Activated naive CD4-positive, alpha-beta T cell treated with anti-CD3 and anti-CD28 coated beads for 36 hours (primary cell): ENCODE measurements around the gene SLC26A4. TPM values are rescaled to one million over a fixed set of nuclear protein-coding genes. Genes with fewer than 3 reads are reported as not detected.
A peak's percentile ranks its signal among the peaks of the same experiment; 100 is the strongest.

Experiments
- CTCF ChIA-PET: fragments of 350-600 bp; sonication (Branson Sonifier 250); formaldehyde crosslinking; loops from one replicate; lab custom pipeline; 2021; ENCODE audit warnings: antibody characterized with exemption; lab: Charles Lee
- DNase-seq: peaks from one replicate; pipeline ENCODE4 v3.0.0-alpha.2; 2020
- H3K27ac Mint-ChIP-seq: one replicate; pipeline ENCODE4 v1.8.0; 2021; ENCODE audit warnings: mild to moderate bottlenecking, mixed read lengths
- H3K27me3 Mint-ChIP-seq: one replicate; pipeline ENCODE4 v1.8.0; 2021; ENCODE audit warnings: low read depth, mixed read lengths
- H3K36me3 Mint-ChIP-seq: one replicate; pipeline ENCODE4 v1.8.0; 2021; ENCODE audit warnings: low read depth, mixed read lengths
- H3K4me1 Mint-ChIP-seq: one replicate; pipeline ENCODE4 v1.8.0; 2021; ENCODE audit warnings: low read depth, mixed read lengths
- H3K4me3 Mint-ChIP-seq: one replicate; pipeline ENCODE4 v1.8.0; 2021; ENCODE audit warnings: mild to moderate bottlenecking, moderate library complexity, mixed read lengths
- H3K9me3 Mint-ChIP-seq: one replicate; pipeline ENCODE4 v1.8.0; 2021; ENCODE audit warnings: mixed read lengths
- intact Hi-C: fragments of 100-400 bp; cut with micrococcal nuclease; formaldehyde crosslinking; loops from one replicate; pipeline ENCODE4 v1.15.1; 2023
- total RNA-seq, 2 experiments: library from RNA; stranded (reverse); gene quantifications; one replicate each; pipeline ENCODE4 v1.2.3, GENCODE V29; 2021

The SLC26A4 gene
- total RNA-seq, 2 experiments from 2014 or later, result 0.74 to 1.3 TPM

DNA sequence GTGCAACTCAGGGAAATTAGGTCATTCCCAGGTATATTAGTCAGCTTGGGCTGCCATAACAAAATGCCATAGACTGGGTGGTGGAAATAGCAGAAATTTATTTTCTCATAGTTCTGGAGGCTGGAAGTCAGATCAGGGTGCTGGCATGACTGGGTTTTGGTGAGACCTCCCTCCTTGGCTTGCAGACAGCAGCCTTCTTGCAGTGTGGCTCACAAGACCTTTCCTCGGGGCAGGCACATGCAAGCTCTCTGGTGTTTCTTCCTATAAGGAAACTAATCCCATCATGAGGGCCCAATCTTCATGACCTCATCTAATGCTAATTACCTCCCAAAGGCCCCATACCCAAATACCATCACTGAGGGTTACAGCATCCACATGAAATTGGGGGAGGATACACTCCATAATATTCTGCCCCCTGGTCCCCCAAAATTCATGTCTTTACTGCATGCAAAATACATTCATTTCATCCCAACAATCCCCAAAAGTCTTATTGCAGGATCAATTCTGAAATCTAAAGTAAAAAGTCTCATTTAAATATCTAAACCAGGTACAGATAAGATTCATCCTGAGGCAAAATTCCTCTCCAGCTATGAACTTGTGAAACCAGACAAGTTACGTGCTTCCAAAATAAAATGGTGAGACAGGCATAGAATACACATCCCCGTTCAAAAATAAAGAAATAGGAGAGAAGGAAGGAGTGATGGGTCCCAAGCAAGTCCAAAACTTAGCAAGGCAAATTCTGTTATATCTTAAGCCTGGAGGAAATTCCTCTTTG, 65.9 kb downstream of the SLC26A4 start:
- CTCF ChIA-PET, result interaction anchor here (0.6 to 2.6 kb wide), 5 partner anchors 65 to 263 kb away, joined by 3 to 10 read pairs (median 5); partner anchors contain the start of gene SLC26A4
- no peaks in the 10 kb centered on the region for H3K4me1 Mint-ChIP-seq
- no peak for DNase-seq
- no peaks in the 10 kb centered on the region for H3K9me3 Mint-ChIP-seq
- no peak overlapping the region for H3K27ac Mint-ChIP-seq
- no peaks in the 10 kb centered on the region for H3K36me3 Mint-ChIP-seq
- intact Hi-C loops, result loop anchor here (5.0 kb wide), 1 partner anchor 779 kb away; no protein-coding TSS in a partner anchor
- no peak overlapping the region for H3K4me3 Mint-ChIP-seq
- H3K27me3 Mint-ChIP-seq, result peaks cover 26% of the 10 kb centered on the region

DNA sequence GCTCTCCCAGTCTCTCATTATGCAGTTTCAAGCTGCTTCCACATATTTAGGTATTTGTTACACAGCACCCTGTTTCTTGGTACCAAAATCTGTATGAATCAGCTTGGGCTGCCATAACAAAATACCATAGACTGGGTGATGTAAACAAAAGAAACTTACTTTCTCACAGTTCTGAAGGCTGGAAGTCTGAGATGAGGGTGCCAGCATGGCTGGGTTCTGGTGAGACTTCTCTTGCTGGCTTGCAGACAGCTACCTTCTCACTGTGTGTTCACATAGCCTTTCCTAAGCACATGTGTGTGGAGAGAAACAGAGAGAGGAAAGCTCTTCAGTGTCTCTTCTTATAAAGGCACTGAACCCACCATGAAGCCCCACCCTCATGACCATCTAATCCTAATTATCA, 67.6 kb downstream of the SLC26A4 start:
- Mint-ChIP-seq H3K4me3 (no peak overlapping the region), H3K4me1 (no peaks in the 10 kb centered on the region)
- CTCF ChIA-PET, result interaction anchor here (0.6 to 2.6 kb wide), 8 partner anchors 147 to 576 kb away, joined by 3 to 10 read pairs (median 4); no protein-coding TSS in a partner anchor

DNA sequence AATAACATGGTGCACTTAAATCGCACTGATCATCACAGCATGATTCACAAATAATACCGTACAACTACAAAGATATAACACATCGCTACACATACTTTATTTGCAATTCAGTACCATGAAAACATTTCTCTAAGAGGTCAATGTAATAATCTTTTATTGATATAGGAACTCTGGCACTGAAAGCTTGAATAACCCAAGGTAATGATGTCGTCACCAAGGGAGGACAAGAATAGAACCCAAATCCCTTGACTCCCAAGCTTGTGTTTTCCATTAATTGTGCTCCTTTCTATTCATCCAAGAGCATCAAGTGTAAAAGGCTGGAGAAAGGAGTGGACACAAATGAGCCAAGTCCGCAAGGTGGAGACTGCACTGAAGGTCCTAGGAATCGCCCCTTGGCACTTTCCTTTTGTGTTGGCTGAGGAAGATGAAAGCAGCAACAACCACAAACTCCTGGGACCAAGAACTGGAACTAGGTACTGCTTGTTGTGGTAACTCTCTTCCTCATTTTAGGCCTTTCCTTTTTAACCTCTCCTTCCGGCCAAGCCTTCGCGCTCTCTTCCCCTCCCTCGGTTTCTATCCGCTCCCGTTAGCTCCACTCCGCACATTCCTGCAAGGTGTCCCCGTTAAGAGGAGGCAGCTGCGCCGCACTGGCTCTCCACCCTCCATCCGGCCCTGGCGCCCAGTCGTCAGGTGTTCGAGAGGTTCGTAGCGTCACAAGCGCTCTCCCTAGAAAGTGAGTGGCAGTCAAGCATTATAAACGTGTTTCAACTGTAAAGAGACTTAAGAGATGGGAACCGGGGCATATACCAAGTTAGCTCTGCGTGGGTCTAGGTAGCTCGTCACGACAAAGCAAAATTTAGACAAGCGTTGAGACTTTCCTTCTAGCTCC, 82.3 kb downstream of the SLC26A4 start:
- no peaks in the 10 kb centered on the region for H3K27me3 Mint-ChIP-seq
- CTCF ChIA-PET, result interaction anchor here (0.6 to 8.7 kb wide), 19 partner anchors 9 to 975 kb away, joined by 3 to 170 read pairs (median 3); partner anchors contain the start of genes COG5, DLD and DUS4L
- H3K4me3 Mint-ChIP-seq, result peak overlapping the region; percentile 96
- no peak for DNase-seq
- H3K4me1 Mint-ChIP-seq, result peaks cover 40% of the 10 kb centered on the region
- peak overlapping the region; percentile 100 for H3K27ac Mint-ChIP-seq
- no peaks in the 10 kb centered on the region for H3K36me3 Mint-ChIP-seq
- H3K9me3 Mint-ChIP-seq, result no peaks in the 10 kb centered on the region
- intact Hi-C loops, result loop anchor here (1.0 to 10.0 kb wide), 16 partner anchors 72 to 1631 kb away; partner anchors contain the start of genes BCAP29, COG5, DLD and DNAJB9

More for the DNA sequence above, 67.6 kb downstream of the SLC26A4 start:
- no peak for DNase-seq
- no peaks in the 10 kb centered on the region for H3K9me3 Mint-ChIP-seq
- H3K27ac Mint-ChIP-seq, result no peak overlapping the region
- no peaks in the 10 kb centered on the region for H3K36me3 Mint-ChIP-seq
- intact Hi-C loops, result loop anchor here (5.0 kb wide), 1 partner anchor 781 kb away; no protein-coding TSS in a partner anchor
- H3K27me3 Mint-ChIP-seq, result peaks cover 26% of the 10 kb centered on the region

DNA sequence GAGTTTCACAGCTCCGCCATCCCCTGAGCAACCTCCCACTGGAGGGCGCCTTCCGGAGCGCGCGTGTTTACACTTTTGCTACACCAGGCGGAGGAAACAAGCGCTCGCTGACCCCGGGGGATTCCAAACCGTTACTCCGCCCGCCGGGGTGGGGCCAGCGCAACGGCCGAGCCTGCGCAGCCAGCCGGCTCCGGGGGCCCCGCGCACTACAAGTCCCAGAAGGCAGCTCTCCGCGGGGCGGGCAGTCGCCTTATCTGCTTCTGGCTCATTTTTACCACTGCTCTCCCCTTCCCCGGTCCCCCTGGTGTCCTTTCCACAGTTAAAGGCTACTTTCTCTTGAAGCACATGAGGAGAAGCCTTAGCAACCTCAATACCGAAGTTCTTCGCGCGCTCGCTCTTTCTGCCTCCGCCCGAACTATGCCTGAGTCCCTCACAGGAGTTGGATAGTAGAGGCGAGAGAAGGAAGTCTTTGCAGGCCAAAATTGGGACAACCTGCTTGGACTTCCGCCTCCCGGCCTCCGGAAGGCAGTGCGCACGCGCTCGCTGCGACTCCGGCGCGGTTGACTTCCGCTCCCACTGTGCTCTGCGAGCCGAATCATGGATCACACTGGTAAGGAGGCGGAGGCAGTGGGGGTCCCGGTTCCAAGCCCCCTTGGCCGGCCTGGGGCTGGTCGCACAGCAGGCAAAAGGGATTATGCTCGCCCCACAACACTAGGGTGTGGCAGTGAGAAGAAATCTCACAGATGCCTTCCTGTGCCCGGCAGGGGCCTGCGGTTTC, 83.1 kb downstream of the SLC26A4 start, which contains the start of gene CBLL1:
Gene CBLL1 (plus strand): TSS at position 576 of the 778 bp plus-strand sequence. CDS start 22 bp downstream, at position 598.
- Mint-ChIP-seq H3K27me3 (no peaks in the 10 kb centered on the region), H3K9me3 (no peaks in the 10 kb centered on the region), H3K4me1 (peaks cover 42% of the 10 kb centered on the region), H3K36me3 (no peaks in the 10 kb centered on the region), H3K4me3 (peak within 1 kb of the TSS; percentile 96), H3K27ac (peak within 1 kb of the TSS; percentile 100)
- DNase-seq, result peak; percentile 98
- intact Hi-C loops, result loop anchor here (1.0 to 10.0 kb wide), 16 partner anchors 72 to 1631 kb away; partner anchors contain the start of genes BCAP29, COG5, DLD and DNAJB9
- CTCF ChIA-PET, result interaction anchor here (0.6 to 8.7 kb wide), 19 partner anchors 10 to 976 kb away, joined by 3 to 170 read pairs (median 3); partner anchors contain the start of genes COG5, DLD and DUS4L

DNA sequence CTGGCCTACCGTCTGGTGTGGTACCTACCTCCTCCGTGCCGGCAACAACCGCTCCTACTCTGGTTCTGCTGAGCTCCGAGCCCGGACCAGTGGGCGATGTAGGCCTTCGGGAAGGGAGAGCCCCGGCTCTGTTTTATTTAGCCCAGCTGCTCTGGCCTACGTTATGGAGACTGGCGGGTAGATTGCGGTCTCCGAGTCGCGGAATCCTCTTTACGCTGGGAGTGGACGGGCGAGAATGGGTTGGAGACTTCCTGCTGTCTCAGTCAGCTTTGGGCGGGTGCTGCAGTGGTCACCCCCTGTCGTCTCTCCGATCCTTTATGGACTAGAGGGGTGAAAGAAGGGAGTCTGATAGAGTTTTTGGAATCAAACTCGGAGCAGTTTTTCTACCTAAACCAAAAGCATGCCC, 83.7 kb downstream of the SLC26A4 start:
- H3K4me1 Mint-ChIP-seq, result peaks cover 42% of the 10 kb centered on the region
- no peaks in the 10 kb centered on the region for H3K9me3 Mint-ChIP-seq
- intact Hi-C loops, result loop anchor here (5.0 to 10.0 kb wide), 5 partner anchors 403 to 1632 kb away; partner anchors contain the start of genes NAMPT, PIK3CG and SYPL1
- H3K27me3 Mint-ChIP-seq, result no peaks in the 10 kb centered on the region
- H3K36me3 Mint-ChIP-seq, result no peaks in the 10 kb centered on the region
- peak overlapping the region; percentile 100 for H3K27ac Mint-ChIP-seq
- CTCF ChIA-PET, result interaction anchor here (1.1 to 8.7 kb wide), 2 partner anchors 51 to 132 kb away, joined by 3 to 170 read pairs; no protein-coding TSS in a partner anchor
- H3K4me3 Mint-ChIP-seq, result peak overlapping the region; percentile 96
- DNase-seq, result no peak

DNA sequence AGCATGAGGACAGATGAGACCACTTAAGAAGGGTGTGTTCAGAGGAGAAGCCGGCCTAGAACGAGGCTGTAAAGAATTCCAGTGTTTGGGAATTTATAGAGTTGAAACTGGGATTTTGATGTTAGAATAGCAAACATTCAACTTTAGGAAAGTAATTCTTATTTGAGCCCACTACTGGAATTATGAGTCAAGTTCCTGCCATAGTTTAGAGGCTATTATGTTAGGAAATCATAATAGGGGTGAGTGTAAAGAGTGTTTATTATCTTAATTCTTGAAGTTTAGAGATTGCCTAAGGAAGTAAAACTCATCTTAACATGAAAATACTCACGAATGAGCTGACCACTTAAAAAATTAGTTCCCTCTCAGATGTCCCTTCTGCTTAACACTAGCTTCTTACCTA, 85.4 kb downstream of the SLC26A4 start:
- CTCF ChIA-PET, result interaction anchor here (0.8 to 8.7 kb wide), 2 partner anchors 9 to 130 kb away, joined by 3 to 170 read pairs; no protein-coding TSS in a partner anchor

GRCh38 chr7:107751113-107751512, 90.5 kb downstream of the SLC26A4 start:
- no peaks in the 10 kb centered on the region for H3K9me3 Mint-ChIP-seq
- H3K4me3 Mint-ChIP-seq, result no peak overlapping the region
- H3K36me3 Mint-ChIP-seq, result peaks cover 21% of the 10 kb centered on the region
- intact Hi-C loops, result no loop called here
- no peaks in the 10 kb centered on the region for H3K27me3 Mint-ChIP-seq
- H3K27ac Mint-ChIP-seq, result no peak overlapping the region
- no peak for DNase-seq
- peaks cover 26% of the 10 kb centered on the region for H3K4me1 Mint-ChIP-seq
- CTCF ChIA-PET, result no interaction called here

More for the DNA sequence above, 85.4 kb downstream of the SLC26A4 start:
- Mint-ChIP-seq H3K9me3 (no peaks in the 10 kb centered on the region), H3K27ac (peak overlapping the region; percentile 18), H3K4me3 (peak overlapping the region; percentile 96), H3K36me3 (peaks cover 5% of the 10 kb centered on the region), H3K4me1 (peaks cover 46% of the 10 kb centered on the region), H3K27me3 (no peaks in the 10 kb centered on the region)
- no peak for DNase-seq
- intact Hi-C loops, result loop anchor here (10.0 kb wide), 1 partner anchor 1461 kb away; the partner anchor contains the start of gene NAMPT

GRCh38 chr7:107754642-107755041, 94.0 kb downstream of the SLC26A4 start:
- no peak for DNase-seq
- peaks cover 39% of the 10 kb centered on the region for H3K36me3 Mint-ChIP-seq
- H3K9me3 Mint-ChIP-seq, result no peaks in the 10 kb centered on the region
- intact Hi-C loops, result no loop called here
- no peak overlapping the region for H3K27ac Mint-ChIP-seq
- H3K27me3 Mint-ChIP-seq, result no peaks in the 10 kb centered on the region
- peaks cover 11% of the 10 kb centered on the region for H3K4me1 Mint-ChIP-seq
- H3K4me3 Mint-ChIP-seq, result no peak overlapping the region
- CTCF ChIA-PET, result interaction anchor here (0.7 kb wide), 1 partner anchor 9 kb away, joined by 3 read pairs; no protein-coding TSS in a partner anchor

GRCh38 chr7:107758667-107759066, 98.0 kb downstream of the SLC26A4 start:
- intact Hi-C loops, result no loop called here
- no peaks in the 10 kb centered on the region for H3K4me1 Mint-ChIP-seq
- CTCF ChIA-PET, result no interaction called here
- H3K27ac Mint-ChIP-seq, result no peak overlapping the region
- H3K36me3 Mint-ChIP-seq, result peaks cover 25% of the 10 kb centered on the region
- H3K27me3 Mint-ChIP-seq, result no peaks in the 10 kb centered on the region
- H3K4me3 Mint-ChIP-seq, result no peak overlapping the region
- DNase-seq, result no peak
- H3K9me3 Mint-ChIP-seq, result no peaks in the 10 kb centered on the region

GRCh38 chr7:107767391-107767790, 106.8 kb downstream of the SLC26A4 start:
- Mint-ChIP-seq H3K36me3 (no peaks in the 10 kb centered on the region), H3K27ac (no peak overlapping the region)
- no peak for DNase-seq

More at GRCh38 chr7:107767391-107767790, 106.8 kb downstream of the SLC26A4 start:
- CTCF ChIA-PET, result no interaction called here
- peaks cover 21% of the 10 kb centered on the region for H3K4me1 Mint-ChIP-seq
- intact Hi-C loops, result no loop called here
- H3K9me3 Mint-ChIP-seq, result no peaks in the 10 kb centered on the region
- H3K27me3 Mint-ChIP-seq, result no peaks in the 10 kb centered on the region
- no peak overlapping the region for H3K4me3 Mint-ChIP-seq
